NT2/D1 (cell line): ENCODE measurements around the gene ARFGAP2.
A peak's percentile ranks its signal among the peaks of the same experiment; 100 is the strongest.

Experiments
- DNase-seq: peaks from one replicate; pipeline ENCODE4 v3.0.0-alpha.2; 2011; ENCODE audit warnings: low read depth, low spot score
- H3K27me3 ChIP-seq: 2 replicates; pipeline ENCODE4 v1.6.0; 2011; ENCODE audit warnings: mild to moderate bottlenecking; ENCODE audit not compliant: insufficient read length, insufficient read depth
- H3K36me3 ChIP-seq: 2 replicates; pipeline ENCODE4 v1.6.1; 2011; ENCODE audit warnings: mild to moderate bottlenecking, low read length, mixed read lengths; ENCODE audit not compliant: insufficient read depth, insufficient read length
- H3K4me1 ChIP-seq: 2 replicates; pipeline ENCODE4 v1.5.1; 2011; ENCODE audit not compliant: insufficient read depth, insufficient read length
- H3K4me3 ChIP-seq: 2 replicates; pipeline ENCODE4 v1.5.1; 2011; ENCODE audit warnings: low read depth; ENCODE audit not compliant: insufficient read length
- H3K9ac ChIP-seq: 2 replicates; pipeline ENCODE4 v1.6.0; 2011; ENCODE audit warnings: low read depth; ENCODE audit not compliant: insufficient read length
- H3K9me3 ChIP-seq: 2 replicates; pipeline ENCODE4 v1.5.1; 2011; ENCODE audit warnings: mild to moderate bottlenecking, low read length; ENCODE audit not compliant: insufficient read depth
- SUZ12 ChIP-seq: IDR thresholded peaks from 2 replicates; pipeline ENCODE4 v1.6.1; 2011; ENCODE audit not compliant: insufficient read length, insufficient read depth; ENCODE audit errors: extremely low read depth
- YY1 ChIP-seq: IDR thresholded peaks from 2 replicates; pipeline ENCODE4 v1.6.1; 2011; ENCODE audit not compliant: insufficient read length, insufficient read depth
- ZNF274 ChIP-seq: IDR thresholded peaks from 2 replicates; pipeline ENCODE4 v1.6.1; 2011; ENCODE audit warnings: mild to moderate bottlenecking, low read depth, low read length

The ARFGAP2 gene

GRCh38 chr11:47182380-47182779 lies 5.7 kb upstream of the ARFGAP2 start:
- DNase-seq = no peak
- no peak overlapping the region for H3K4me3 ChIP-seq
- no peaks in the 10 kb centered on the region for H3K27me3 ChIP-seq

GRCh38 chr11:47181271-47181670 lies 4.6 kb upstream of the ARFGAP2 start:
- Histone ChIP-seq H3K27me3 (no peaks in the 10 kb centered on the region), H3K36me3 (peaks cover 60% of the 10 kb centered on the region), H3K4me3 (no peak overlapping the region), H3K4me1 (peaks cover 40% of the 10 kb centered on the region), H3K9ac (no peak overlapping the region), H3K9me3 (no peaks in the 10 kb centered on the region)
- TF ChIP-seq SUZ12 (no peak), ZNF274 (no peak), YY1 (no peak)
- no peak for DNase-seq

More at GRCh38 chr11:47182380-47182779, 5.7 kb upstream of the ARFGAP2 start:
- Histone ChIP-seq H3K36me3 (peaks cover 60% of the 10 kb centered on the region), H3K9me3 (no peaks in the 10 kb centered on the region), H3K4me1 (peaks cover 38% of the 10 kb centered on the region), H3K9ac (peak overlapping the region; percentile 6)
- TF ChIP-seq YY1 (no peak), SUZ12 (no peak), ZNF274 (no peak)

GRCh38 chr11:47180006-47180787 lies 3.5 kb upstream of the ARFGAP2 start:
- TF ChIP-seq YY1 (no peak), ZNF274 (no peak), SUZ12 (no peak)
- Histone ChIP-seq H3K27me3 (no peaks in the 10 kb centered on the region), H3K4me3 (no peak overlapping the region), H3K4me1 (peaks cover 42% of the 10 kb centered on the region), H3K9ac (peak overlapping the region; percentile 37), H3K36me3 (peaks cover 69% of the 10 kb centered on the region), H3K9me3 (no peaks in the 10 kb centered on the region)
- no peak for DNase-seq

GRCh38 chr11:47179655-47179991 lies 2.9 kb upstream of the ARFGAP2 start:
- Histone ChIP-seq H3K9me3 (no peaks in the 10 kb centered on the region), H3K4me1 (peaks cover 39% of the 10 kb centered on the region), H3K27me3 (no peaks in the 10 kb centered on the region), H3K4me3 (no peak overlapping the region), H3K9ac (no peak overlapping the region), H3K36me3 (peaks cover 74% of the 10 kb centered on the region)
- DNase-seq = no peak
- TF ChIP-seq SUZ12 = no peak
- no peak for TF ChIP-seq YY1
- no peak for TF ChIP-seq ZNF274

GRCh38 chr11:47178737-47179654 lies 2.3 kb upstream of the ARFGAP2 start:
- TF ChIP-seq SUZ12 = no peak
- no peak for TF ChIP-seq ZNF274
- no peak for TF ChIP-seq YY1
- H3K27me3 ChIP-seq = no peaks in the 10 kb centered on the region
- H3K9ac ChIP-seq = peak overlapping the region; percentile 15
- H3K4me3 ChIP-seq = no peak overlapping the region
- no peak for DNase-seq
- peaks cover 32% of the 10 kb centered on the region for H3K4me1 ChIP-seq
- peaks cover 72% of the 10 kb centered on the region for H3K36me3 ChIP-seq
- H3K9me3 ChIP-seq = no peaks in the 10 kb centered on the region

- Histone ChIP-seq H3K4me3 (no peak overlapping the region), H3K36me3 (peaks cover 72% of the 10 kb centered on the region), H3K27me3 (no peaks in the 10 kb centered on the region), H3K4me1 (peaks cover 30% of the 10 kb centered on the region), H3K9ac (peak overlapping the region; percentile 77), H3K9me3 (no peaks in the 10 kb centered on the region)
- no peak for DNase-seq
- TF ChIP-seq ZNF274 (no peak), SUZ12 (no peak), YY1 (no peak)
Measured at GRCh38 chr11:47178316-47178715, 1.6 kb upstream of the ARFGAP2 start.

GRCh38 chr11:47177846-47178245 lies 1.2 kb upstream of the ARFGAP2 start:
- Histone ChIP-seq H3K9ac (peak overlapping the region; percentile 77), H3K4me3 (no peak overlapping the region), H3K27me3 (no peaks in the 10 kb centered on the region), H3K4me1 (peaks cover 28% of the 10 kb centered on the region), H3K9me3 (no peaks in the 10 kb centered on the region), H3K36me3 (peaks cover 72% of the 10 kb centered on the region)
- TF ChIP-seq ZNF274 (no peak), YY1 (no peak), SUZ12 (no peak)
- no peak for DNase-seq
